GM19438 (cell line): ENCODE measurements around the gene COX7A2.

Experiments used
- ATAC-seq: cut with Tn5 transposase; IDR thresholded peaks from one replicate; pipeline ENCODE4 v1.9.1; 2021; ENCODE audit warnings: low read depth; ENCODE audit not compliant: unreplicated experiment

The COX7A2 gene

DNA sequence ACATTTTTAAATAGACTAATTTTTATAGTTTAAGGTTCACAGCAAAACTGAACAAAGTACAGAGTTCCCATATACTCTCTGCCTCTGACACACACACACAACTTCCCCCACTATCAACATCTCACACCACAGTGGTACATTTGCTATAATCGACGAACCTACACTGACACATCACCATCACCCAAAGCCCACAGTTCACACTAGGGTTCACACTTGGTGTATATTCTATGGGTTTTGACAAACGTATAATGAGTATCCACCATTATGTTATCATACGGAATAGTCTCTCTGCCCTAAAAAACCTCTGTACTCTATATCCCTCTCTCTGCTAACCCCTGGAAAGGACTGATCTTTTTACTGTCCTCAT, 25.4 kb upstream of the COX7A2 start:
- ATAC-seq, result no peak

DNA sequence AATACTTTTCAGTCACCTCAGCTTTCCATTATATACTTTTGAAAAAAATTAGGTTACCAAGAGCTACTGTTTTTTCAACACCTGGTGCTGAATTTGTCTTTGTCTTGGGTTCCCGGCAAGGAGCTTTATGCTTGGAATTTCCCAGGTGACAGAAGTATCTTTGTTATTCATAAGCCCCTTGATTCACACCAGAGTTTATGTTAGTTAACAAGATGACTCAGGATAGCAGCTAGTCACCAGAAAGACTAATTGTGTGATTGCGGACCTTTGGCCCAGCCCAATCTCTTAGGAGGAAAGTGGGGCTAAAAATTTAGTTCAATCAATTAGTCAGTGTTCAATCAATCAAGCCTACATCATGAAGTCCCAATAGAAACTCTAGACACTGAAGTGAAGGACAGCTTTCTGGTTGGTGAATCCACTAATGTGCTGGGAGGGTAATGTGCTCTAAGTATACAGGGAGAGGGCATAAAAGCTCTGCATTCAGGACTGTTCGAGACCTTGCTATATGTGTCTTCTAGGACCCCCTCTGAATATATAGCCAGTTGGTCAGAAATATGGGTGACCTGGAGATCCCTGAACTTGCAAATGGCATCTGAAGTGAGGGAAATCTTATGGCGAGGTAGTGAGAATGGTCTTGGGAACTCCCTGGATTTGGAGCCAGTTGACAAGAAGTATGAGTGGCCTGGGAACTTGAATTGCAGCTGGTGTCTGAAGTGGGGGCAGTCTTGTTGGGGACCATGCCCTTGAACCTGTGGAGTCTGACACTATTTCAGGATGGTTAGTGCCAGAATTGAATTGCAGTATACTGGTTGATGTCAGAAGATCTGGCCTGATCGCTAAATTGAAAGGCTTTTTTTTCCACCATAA, 24.8 kb upstream of the COX7A2 start:
- ATAC-seq, result no peak

DNA sequence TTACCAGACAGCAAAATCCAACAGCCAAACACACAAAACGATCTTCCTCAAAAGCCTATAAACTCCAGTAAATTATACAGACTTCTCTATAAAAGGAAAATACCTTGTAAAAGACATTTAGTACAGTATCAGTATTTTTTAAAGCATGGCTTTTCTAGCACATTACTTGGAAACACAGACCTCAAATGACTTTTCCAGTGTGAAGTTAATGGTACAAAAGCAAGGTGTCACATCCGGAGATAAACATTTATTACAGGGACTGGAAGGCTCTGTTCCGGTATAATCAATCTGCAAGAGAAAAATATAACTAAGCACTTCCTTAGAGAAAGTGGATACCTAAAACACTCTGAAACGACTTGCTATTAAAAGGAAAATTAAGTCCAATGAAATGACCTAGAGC, 23.9 kb upstream of the COX7A2 start:
- ATAC-seq, result no peak

DNA sequence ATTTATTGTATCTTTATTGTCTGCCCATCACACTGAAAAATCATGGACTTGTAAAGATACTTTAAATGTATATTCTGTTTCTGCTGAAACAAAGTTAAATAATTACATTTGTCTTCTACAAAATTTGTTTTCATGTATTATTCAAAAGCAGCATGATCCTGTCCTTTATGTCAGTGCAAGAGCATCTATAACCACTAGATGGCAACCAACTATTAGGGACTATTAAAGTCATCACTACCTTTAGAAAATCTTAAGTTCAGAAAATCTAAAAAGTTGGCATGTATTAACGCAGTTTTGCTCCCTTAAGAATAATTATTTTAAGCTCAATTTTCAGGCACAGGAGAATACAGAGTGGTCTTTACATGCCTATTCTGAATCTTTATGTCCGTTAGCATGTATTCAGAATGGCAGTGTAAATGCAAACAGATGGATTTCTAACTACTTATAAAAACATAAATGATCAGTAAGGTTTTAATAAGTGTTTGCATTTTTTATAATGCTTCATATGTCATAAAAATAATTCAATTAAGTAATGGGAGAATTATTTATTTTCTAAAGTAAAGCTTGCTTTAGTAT, 23.2 kb upstream of the COX7A2 start:
- ATAC-seq, result no peak

DNA sequence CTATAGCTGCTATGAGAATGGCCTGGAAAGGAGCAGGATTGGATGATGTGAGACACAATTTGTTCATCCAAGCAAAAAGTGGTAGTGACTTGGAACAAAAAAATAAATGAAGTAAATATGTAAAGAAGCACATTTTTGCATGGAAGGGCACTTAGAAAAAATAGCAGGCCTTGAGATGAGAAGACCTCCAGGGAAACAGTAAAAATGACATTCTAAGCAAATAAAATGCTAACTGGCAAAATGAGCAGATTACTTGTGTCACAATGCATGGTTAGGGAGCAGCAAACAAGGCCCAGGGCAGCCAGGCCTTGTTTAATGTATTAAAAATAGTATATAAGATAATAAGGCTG, 19.8 kb upstream of the COX7A2 start:
- ATAC-seq, result no peak

DNA sequence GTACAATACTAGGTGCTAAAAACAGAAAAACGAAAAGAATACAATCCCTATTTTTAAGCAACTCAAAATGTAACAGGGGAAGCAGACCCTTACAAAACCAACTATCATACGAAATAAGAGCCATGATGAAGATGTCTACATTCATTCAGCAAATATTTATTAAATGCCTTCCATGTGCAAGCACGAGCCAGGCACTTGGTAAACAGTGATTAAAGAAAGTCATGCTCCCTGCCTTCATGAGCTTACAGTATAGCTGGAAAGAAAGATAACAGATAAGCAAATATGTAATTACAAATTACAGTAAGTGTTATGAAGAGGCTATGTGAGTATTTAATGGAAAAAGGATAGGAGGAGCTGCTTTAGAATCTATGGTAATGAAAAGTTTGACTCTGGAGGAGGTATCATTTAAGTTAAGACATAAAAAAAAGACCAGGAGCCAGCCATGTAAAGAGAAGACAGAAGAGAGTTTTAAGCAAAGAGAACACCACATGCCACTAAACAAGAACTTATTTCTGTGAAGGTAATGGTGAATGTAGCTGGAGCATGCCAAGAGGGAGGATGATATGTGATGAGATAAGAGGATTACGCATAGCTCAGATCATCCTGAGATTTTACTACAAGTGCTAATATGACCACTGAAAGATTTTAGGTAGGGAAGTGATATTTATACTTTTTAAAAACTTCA, 19.3 kb upstream of the COX7A2 start:
- no peak for ATAC-seq

DNA sequence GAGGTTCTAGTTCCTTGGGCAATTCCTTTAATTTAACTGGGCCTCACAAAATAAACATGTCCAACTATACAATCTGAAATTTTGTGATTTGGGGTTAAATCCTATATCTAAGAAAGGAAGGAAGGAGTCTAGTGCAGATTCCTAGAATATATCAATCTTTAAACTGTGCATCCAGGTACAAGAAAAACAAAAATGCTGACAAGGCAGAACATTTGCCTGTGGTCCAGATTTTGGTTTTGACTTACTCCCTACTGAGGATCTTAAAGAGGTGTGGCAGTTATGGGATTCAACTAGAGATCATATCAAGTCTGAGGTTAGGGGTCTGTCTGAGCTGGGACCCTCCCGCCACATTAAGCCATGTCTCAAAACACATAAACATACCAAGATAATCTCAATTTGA, 17.7 kb upstream of the COX7A2 start:
- ATAC-seq, result no peak

DNA sequence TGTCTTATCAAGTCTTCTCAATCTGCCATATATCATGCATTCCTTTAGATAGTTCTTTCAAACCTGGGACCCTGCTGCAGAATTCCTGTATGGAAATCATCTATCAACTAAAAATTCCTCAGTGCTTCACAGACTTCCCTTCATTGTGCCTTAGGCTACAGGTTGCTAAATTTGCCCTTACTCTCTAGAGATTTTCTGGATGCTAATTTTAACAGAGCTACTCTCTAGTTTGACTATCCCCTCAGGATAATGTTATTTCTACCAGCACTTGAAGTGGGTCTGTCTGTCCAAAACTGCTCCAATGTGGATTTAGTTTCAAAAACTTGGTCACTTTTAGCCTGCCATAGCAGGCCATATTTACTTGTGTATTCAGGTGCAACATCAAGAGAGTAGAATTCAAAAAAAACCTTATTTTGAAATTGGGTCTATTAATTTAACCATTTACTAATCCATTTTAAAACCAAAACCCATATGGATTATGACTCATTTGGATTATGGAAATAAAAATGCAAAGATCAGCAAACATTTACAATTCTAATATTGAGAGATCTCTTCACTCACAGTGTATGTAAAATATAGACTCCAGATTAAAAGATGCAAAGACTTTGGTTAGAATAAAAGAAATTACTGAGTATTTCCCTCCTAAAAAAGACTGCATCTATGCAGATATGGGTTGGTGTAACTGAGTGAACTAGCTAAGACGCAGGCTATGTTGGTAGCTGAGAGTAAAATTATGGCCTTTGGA, 13.9 kb upstream of the COX7A2 start:
- no peak for ATAC-seq

DNA sequence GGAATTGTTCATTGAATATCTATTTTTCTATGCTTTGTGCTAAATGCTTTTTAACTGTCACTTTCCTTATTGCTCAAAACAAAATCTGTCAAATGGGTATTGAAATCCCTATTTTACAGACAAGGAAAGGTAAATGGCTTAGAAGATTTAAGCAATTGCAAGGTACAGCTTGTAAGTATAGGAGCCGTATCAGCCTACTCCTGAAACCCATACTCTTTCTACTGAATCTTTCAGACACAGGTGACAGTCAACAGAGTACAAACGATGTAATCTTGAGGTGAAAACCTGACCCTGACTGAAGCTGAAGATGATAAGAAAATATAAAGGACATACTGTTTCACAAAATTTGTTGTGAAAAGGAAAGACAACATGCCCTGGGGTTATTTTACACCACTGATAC, 7.0 kb upstream of the COX7A2 start:
- no peak for ATAC-seq

DNA sequence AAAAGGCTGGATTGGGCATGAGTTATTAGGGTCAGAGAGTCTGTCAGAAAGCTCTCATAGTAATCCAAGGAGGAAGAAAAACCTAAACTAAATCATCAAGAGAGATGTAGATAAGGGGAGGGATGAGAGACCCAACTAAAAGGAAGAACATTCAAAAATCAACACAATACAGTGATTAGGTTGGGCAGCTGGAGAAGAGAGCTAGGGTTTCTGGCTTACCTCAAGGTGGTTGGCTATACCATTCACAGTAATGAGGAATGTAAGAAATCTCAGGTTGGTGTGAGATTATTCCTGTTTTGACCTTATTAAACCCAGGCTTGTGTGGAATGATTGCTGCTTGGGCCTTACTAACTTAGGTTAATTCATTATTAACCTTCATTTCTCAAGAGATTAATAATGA, 6.2 kb upstream of the COX7A2 start:
- no peak for ATAC-seq

DNA sequence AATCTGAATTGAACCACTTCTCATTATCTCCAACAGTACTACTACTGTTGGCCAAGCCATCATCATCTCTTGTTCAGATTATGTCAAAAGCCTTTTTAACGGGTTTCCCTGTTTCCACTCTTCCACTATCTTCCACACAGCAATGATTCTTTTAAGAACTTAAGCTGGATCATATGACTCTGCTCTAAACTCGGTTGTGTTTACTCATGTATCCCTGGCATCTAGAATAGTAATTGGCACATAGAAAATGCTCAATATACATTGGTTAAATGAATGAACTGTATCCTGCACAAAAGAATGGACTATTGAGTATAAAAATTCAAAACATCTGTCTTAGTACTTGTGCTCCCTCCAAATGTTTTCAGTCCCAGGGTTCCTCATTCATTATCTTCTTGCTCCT, 2.8 kb upstream of the COX7A2 start:
- no peak for ATAC-seq

DNA sequence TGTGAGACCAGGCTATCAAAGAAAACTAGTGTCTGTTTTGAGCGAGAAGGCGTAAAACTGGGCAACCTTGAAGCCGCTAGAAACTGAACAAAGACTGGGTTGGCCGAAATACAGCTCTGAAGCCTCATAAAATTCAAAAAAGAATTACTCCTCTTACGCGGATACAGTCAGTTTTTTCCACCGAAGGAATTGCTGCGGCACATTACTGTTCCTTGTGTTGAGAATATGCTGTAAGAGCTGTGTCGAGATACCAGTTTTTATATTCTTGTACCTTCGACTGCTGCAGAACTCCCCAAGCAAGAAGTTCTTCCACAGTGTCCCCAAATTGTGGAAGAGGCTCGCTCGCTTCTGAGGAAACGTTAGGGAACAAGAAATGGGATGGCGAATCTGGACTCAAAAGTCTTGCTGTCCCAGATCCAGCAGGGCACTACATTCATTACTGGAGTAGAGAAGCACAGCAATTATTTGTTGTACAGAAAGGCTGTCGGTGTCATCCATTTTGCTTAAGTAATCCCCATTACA, 523 bp upstream of the COX7A2 start:
- ATAC-seq, result peak; percentile 5

DNA sequence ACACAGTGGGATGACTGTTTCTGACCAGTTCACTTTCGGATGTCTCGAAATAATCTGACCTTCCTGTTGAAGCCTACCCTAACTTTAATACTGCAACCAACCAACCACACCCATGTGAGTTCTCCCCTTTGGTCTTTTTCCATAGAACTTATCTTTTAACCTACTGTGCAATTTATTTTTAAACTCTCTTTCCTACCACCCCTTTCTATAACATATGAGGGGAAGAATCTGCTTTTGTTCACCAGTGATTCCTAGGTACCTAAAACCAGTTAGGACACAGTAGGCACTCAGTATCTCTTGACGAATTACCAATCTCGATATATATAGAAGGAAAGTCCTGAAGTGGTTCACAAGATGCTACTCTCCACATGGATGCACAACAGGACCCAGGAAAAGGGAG, 7.0 kb downstream of the COX7A2 start:
- ATAC-seq, result no peak

DNA sequence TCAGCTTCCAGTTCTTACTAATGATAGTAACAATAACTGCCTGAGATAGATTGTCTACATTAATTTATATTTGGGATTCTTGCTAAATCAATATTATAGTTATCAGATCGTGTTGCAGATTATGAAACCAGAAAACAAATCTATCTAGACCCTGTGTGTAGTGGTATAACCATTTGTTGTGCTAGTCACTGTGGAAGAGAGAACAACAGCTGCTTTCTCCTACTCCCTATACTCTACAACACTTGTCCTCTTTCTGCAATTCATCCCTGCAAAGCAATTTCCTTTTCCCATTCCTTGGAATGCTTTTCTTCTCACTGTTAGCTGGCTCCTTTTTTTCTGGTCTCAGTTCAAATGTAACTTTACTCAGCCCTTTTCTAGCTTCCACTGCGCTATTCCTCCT, 8.3 kb downstream of the COX7A2 start:
- ATAC-seq, result no peak

DNA sequence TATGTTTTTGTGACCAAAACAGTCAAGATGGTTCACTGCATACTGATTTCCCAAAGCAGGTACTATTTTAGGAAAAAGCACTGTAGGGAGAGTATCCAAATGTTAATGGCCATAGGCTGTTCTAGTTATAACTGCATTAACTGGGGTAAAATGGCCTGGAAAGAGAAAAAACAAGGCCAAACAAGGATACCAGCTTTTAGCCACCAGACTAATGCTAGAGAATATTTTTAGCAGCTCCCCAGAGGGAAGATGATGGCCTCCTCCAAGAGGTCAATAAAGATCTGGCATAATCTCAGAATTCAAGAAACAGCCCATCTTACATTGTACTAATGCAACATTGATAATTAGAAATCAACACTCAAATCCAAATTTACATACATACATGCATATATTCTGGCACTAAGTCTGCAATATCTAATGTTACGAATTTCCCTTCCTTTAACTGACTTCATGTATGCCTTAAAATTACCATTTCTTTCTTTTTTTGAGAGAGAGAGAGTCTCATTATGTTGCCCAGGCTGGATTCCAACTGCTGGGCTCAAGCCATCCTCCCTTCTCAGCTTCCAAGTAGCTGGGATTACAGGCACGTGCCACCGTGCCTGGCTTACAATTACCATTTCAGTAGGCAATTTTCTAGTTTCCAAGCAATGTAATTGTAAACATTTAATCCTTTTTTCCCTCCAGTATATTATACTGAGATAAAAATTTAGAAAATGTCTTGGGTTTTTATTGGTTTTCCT, 9.3 kb downstream of the COX7A2 start:
- no peak for ATAC-seq

DNA sequence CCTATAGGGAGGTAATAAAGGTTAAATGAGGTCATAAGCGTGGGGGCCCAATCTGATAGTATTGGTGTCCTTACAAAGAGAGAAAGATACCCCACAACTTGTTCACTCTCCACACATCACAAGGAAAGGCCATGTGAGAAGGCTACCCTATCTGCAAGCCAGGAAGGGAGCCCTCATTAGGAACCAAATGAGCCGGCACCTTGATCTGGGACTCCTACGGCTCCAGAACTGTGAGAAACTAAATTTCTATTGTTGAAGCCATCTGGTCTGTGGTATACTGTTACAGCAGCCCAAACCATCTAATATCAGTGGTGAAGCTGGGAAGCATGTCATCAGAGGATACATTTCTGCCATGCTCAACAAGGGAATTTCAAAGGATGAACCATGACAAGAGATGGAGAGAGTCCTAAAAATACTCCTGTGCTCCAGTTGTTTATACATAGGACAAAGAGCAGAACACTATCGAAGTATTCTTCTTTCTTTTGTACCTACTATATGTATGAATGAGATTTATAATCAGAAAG, 10.4 kb downstream of the COX7A2 start:
- no peak for ATAC-seq

DNA sequence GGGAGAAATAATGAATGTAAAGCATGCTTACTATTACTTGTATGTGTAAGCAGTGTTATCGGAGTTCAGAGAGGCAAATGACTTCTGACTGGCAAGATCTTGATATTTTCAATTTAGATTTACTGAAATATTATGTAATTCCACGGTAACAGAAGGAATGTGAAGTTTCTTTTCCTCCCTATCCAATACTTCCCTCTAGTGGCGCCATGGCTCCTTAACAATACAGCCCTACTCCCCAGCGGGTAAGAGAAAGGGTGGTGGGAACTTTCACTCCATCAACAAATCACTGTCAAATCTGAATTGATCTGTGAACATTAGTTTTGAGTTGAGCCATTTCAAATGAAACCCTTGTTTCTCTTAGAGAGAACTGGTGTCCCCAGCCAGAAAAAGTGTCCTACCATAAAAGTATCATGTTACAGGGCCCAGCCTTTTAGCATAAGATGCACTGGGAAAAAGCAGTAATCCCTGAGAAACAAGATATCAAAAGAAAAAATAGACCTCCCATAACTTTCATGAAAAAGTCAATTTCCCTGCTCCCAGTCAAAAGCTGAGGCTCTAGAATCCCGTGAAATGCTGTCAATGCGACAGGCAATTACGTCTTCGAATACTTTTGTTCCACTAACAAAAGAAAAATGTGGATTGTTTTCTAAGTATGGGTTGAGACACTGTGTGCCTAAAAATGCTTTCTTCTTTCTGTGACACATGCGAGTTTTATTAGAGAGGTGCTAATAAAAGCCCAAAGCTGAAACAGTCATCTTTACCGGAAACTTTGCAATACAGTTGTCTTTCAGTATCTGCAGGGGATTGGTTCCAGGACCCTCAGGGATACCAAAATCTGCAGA, 12.9 kb downstream of the COX7A2 start:
- ATAC-seq, result no peak

DNA sequence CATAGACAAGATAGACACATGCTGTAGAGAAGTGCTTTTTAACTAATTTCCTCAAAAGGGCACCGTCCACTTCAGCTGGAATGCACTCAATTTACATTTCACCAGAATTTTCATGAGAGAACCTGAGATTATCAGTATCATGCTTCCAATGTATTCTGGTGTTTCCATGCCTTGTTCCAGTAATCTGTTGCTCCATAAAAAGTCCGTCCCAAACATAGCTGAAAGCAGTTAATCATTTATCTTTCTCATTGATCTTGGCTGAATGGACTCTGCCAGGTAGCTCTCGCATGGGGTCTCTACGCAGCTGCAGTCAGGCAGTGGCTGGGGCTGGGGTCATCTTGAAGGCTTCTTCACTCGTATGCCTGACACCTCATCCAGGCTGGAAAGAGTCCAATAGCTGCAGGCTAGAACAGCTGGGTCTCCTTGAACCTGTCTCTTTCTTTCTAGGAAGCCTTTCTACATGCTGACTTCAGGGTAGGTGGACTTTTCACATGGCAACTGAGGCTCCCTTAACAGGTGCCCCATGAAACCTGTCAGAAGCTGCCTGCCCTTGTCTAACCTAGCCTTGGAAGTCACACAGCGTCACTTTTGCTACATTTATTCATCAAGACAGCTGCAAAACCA, 19.2 kb downstream of the COX7A2 start:
- no peak for ATAC-seq

DNA sequence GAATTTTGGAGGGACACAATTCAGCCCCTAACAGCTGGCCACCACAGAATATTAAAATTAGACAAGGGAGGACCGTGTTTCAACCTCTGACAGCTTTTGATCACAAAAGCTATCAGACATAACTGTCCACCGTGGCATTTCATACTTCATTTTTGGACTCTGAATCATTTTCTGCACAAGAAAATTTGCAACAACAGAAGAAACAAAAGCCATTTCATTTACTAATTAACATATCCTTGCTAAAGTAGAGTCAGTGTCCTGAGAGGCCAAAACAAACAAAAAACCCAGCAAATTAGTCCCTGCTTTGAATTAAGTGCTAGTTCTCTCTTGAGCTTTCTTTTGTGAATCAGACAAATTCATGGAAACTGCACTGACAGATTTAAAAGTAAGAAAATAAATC, 20.2 kb downstream of the COX7A2 start:
- no peak for ATAC-seq
